Muscle layer of colon (tissue), 2 donors: ENCODE results near the gene FCSK.

Source experiments
- H3K27ac ChIP-seq: one replicate; pipeline ENCODE4 v1.7.0; 2013; ENCODE audit warnings: low read depth, mild to moderate bottlenecking, low read length, moderate library complexity
- H3K27me3 ChIP-seq, 2 donors: one replicate each; pipeline ENCODE4 v1.7.0; 2013; ENCODE audit warnings: low read length in 2 of 2, mild to moderate bottlenecking in 2 of 2; ENCODE audit not compliant: insufficient read depth in 2 of 2, control insufficient read depth in 1 of 2
- H3K36me3 ChIP-seq: one replicate; pipeline ENCODE4 v1.7.0; 2013; ENCODE audit warnings: mild to moderate bottlenecking, low read length; ENCODE audit not compliant: insufficient read depth
- H3K4me1 ChIP-seq: one replicate; pipeline ENCODE4 v1.7.0; 2013; ENCODE audit warnings: mild to moderate bottlenecking, low read length; ENCODE audit not compliant: insufficient read depth
- H3K4me3 ChIP-seq, 2 donors: one replicate each; pipeline ENCODE4 v1.7.0; 2013; ENCODE audit warnings: low read length in 2 of 2, low read depth in 1 of 2, mild to moderate bottlenecking in 1 of 2, moderate library complexity in 1 of 2
- H3K9ac ChIP-seq: one replicate; pipeline ENCODE4 v1.7.0; 2013; ENCODE audit warnings: low read length
- H3K9me3 ChIP-seq: one replicate; pipeline ENCODE4 v1.7.0; 2013; ENCODE audit warnings: mild to moderate bottlenecking, low read length
- donor health status: abdominal sarcoma.
- donor health status: Adenocarcinoma of cecum.

The FCSK gene

DNA sequence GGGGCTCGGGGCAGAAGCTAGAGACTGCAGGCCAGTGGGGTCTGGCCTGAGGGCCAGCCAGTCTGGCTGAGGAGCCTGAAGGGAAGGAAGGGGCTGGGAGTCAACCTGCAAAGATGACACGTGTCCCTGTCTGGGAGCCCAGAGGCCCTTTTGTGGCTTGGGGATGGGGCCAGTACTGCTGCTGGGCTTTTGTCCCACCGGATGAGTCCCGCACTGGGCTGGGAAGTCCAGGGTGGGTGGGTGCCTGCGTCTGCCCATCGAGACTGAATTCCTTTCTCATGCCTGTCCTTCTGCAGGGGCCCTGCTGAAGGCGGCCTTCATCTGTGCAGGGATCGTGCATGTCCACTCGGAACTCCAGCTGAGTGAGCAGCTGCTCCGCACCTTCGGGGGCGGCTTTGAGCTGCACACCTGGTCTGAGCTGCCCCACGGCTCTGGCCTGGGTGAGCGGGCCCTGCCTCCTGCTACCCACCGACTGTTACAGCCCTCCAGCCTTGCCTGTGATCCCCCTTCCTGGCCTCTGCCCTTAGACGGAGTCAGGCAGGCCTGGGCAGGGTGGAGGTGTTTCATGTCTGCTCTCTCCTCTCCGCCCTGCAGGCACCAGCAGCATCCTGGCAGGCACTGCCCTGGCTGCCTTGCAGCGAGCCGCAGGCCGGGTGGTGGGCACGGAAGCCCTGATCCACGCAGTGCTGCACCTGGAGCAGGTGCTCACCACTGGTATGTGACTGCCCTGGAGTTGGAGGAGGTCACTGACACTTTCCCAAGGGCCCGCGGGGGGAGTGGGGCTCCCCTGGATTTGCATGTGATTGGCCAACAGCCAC, 20.9 kb downstream of the FCSK start:
- Histone ChIP-seq H3K4me1 (no peaks in the 10 kb centered on the region), H3K9ac (no peak overlapping the region), H3K4me3 (no peak overlapping the region), H3K27me3 (no peaks in the 10 kb centered on the region), H3K9me3 (no peaks in the 10 kb centered on the region), H3K36me3 (peaks cover 38% of the 10 kb centered on the region), H3K27ac (no peak overlapping the region)

DNA sequence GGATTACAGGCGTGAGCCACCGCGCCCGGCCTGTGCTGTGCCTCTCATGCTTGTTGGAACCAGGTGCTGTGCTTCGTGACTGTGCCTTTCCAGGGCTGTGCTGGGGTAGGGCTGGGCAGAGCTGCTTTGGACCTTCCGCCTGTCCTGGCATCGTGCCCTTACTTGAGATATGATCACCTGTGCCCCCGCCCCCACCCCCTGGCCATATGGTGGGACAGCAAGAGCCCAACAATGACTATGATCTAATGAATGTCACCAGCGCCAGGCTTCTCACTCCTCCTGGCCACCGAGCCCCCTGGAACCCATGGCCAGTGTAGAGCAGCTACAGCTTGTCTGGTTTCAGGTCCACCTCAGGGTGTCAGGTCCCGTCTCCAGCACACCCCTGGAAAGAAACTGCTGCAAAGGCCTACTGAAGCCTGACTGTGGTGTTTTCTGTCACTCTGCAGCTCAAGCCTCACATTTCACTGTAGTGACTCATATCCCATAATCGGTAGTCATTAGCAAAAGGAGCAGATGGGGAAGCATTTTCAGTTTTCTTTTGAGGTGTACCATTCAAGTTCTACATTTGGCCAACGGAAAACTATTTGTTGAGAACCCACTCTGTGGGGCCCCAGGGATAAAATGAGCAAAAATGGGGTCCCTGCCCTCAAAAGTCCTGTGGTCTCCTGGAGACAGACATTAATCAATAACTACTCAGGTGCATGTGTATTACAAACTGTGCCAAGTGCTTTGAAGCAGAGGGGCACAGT, 22.1 kb downstream of the FCSK start:
- H3K4me1 ChIP-seq, result no peaks in the 10 kb centered on the region
- H3K9ac ChIP-seq, result no peak overlapping the region
- H3K4me3 ChIP-seq, result no peak overlapping the region
- no peaks in the 10 kb centered on the region for H3K27me3 ChIP-seq
- peaks cover 48% of the 10 kb centered on the region for H3K36me3 ChIP-seq
- no peak overlapping the region for H3K27ac ChIP-seq
- no peaks in the 10 kb centered on the region for H3K9me3 ChIP-seq

DNA sequence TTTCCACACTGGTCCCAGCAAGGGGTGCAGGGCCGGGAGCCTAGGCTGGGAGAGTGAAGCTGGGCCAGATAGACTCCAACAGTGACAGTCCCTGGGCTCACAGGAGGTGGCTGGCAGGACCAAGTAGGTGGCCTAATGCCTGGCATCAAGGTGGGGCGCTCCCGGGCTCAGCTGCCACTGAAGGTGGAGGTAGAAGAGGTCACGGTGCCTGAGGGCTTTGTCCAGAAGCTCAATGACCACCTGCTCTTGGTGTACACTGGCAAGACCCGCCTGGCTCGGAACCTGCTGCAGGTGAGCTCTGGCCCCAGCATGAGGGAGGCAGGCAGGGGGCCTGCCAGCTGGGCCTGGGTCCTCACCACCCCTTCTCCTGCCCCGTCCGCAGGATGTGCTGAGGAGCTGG, 23.8 kb downstream of the FCSK start:
- peaks cover 60% of the 10 kb centered on the region for H3K36me3 ChIP-seq
- no peak overlapping the region for H3K9ac ChIP-seq
- no peaks in the 10 kb centered on the region for H3K4me1 ChIP-seq
- H3K27ac ChIP-seq, result no peak overlapping the region
- H3K4me3 ChIP-seq, result no peak overlapping the region
- no peaks in the 10 kb centered on the region for H3K9me3 ChIP-seq
- no peaks in the 10 kb centered on the region for H3K27me3 ChIP-seq

DNA sequence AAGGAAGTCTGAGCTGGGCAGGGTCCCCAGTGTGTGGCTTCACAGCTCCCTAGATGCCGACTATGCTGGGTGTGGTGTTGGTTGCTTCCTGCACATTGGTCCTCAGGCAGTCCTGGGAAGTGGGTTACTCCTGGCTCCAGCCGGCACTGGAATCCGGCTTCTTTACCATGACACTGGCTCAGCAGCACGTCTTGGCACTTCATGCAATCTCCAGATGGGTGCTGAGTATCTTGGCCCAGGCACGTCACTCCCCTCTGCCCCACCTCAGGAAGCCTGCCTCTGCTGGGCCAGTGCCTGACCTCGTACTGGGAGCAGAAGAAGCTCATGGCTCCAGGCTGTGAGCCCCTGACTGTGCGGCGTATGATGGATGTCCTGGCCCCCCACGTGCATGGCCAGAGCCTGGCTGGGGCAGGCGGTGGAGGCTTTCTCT, 24.5 kb downstream of the FCSK start:
- Histone ChIP-seq H3K27ac (no peak overlapping the region), H3K36me3 (peaks cover 60% of the 10 kb centered on the region), H3K9ac (no peak overlapping the region), H3K9me3 (no peaks in the 10 kb centered on the region), H3K27me3 (no peaks in the 10 kb centered on the region), H3K4me1 (no peaks in the 10 kb centered on the region), H3K4me3 (no peak overlapping the region)

DNA sequence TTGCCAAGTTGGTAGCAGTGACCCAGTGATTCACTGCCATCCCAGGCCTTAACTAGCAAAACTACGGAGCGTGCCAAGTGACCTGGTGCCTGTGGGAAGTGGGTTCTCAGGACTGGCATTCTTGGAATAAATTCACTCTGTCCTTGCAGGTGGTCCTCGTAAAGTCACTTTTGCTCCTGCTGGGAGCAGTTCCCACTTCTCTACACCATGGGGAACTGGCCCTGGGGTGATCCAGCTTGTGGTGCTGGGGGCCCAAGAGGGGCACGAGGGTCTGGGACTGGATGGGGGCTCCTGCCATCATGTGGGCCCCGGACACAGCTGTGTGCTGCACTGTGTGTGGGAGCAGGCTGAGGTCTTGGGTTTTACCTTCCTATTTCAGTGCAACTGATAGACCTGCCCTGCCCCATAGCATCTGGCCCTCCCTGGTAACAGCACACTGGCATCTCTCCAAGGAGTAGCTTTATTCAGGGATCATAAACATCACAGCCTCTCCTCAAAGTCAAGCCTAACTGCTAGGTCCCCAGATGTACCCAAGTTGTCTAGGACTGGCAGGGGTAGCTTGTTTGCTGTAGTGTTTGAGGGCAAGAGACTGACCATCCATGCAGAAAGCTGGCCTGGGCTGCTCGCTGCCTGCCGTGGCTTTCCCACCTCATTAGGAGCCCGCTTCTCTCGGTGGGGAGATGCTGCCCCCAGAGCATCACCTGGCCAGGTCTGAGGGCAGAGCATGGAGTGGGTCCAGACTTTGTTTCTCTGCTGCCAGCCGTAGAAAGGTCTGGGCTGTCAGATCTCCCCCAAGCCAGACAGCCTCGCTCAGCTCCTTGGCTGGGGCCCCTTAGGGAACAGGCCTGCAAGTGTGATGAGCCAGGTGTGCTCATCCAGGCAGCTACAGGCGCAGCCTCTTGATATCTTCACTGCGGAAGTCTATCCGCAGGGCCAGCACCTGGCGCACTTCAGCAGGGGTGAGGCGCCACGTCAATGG, 26.0 kb downstream of the FCSK start:
- Histone ChIP-seq H3K9ac (no peak overlapping the region), H3K9me3 (no peaks in the 10 kb centered on the region), H3K4me3 (no peak overlapping the region), H3K36me3 (peaks cover 58% of the 10 kb centered on the region), H3K4me1 (no peaks in the 10 kb centered on the region), H3K27me3 (no peaks in the 10 kb centered on the region), H3K27ac (no peak overlapping the region)

DNA sequence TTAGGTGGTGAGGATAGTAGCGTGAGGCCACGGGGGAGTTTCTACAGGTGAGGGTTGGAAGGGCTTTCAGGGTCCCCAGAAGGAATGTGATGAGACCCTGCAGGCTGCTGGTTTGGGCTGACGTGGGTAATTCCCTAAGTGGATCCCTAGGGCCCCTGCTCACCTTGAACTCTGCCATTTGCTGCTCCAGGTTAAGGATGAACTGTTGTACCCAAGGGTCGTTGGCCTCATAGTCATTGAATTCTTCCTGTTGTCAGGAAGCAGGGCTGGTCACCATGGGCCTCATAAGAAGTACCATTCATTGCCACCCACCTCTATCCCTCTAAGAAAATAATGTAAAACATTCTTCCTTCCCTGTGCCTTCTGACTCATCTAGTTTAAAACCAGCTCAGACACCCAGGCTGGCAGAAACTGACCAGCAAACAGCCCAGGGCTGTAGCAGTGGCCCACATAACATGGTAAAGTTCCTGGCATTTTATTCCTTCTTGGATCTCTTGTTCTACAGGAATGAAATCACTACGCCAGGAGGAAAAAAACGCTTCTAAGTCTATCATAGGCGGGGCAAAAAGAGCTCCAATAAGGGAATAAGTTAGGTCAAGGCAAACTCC, 27.6 kb downstream of the FCSK start:
- Histone ChIP-seq H3K36me3 (peaks cover 58% of the 10 kb centered on the region), H3K27me3 (no peaks in the 10 kb centered on the region), H3K9me3 (no peaks in the 10 kb centered on the region), H3K9ac (no peak overlapping the region), H3K4me3 (no peak overlapping the region), H3K27ac (no peak overlapping the region), H3K4me1 (no peaks in the 10 kb centered on the region)

DNA sequence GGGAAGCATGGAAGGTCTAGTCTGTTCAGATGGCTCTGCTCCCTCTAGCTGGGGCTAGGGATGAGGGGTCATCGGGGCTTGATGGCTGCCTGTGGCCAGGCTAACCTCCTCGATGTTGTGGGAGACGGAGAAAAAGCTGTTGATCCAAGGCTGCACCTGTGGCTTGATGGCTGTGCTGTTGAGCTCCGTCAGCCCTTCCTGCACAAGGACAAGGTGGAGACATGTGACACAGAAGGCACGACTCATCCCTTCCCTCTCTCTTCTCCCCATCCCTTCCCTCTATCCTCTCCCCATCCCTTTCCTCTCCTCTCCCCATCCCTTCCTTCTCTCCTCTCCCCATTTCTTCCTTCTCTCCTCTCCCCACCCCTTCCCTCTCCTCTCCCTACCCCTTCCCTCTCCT, 28.2 kb downstream of the FCSK start:
- H3K36me3 ChIP-seq, result peaks cover 58% of the 10 kb centered on the region
- no peaks in the 10 kb centered on the region for H3K27me3 ChIP-seq
- H3K4me3 ChIP-seq, result no peak overlapping the region
- H3K27ac ChIP-seq, result no peak overlapping the region
- H3K9me3 ChIP-seq, result no peaks in the 10 kb centered on the region
- H3K4me1 ChIP-seq, result no peaks in the 10 kb centered on the region
- H3K9ac ChIP-seq, result no peak overlapping the region

DNA sequence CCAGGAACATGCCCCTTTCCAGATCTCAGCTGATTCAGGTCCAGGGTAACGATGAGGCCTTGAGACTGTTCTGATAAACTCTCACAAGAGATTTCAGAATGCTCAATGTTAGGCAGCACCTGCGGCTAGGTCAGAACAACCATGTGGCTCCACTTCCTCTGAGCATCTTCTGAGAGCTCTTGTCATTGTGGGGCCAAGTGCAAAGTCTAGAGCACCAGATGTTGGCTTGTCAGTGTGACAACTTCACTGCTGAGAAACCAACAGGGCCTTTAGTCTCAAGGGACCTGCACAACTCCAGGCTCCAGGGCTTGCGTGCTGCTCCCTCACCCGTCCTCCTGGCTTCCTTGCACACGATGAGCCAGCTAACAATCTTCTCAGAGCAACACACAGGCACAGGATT, 29.0 kb downstream of the FCSK start:
- no peaks in the 10 kb centered on the region for H3K9me3 ChIP-seq
- H3K4me3 ChIP-seq, result no peak overlapping the region
- no peaks in the 10 kb centered on the region for H3K27me3 ChIP-seq
- no peak overlapping the region for H3K27ac ChIP-seq
- no peak overlapping the region for H3K9ac ChIP-seq
- no peaks in the 10 kb centered on the region for H3K4me1 ChIP-seq
- peaks cover 51% of the 10 kb centered on the region for H3K36me3 ChIP-seq

DNA sequence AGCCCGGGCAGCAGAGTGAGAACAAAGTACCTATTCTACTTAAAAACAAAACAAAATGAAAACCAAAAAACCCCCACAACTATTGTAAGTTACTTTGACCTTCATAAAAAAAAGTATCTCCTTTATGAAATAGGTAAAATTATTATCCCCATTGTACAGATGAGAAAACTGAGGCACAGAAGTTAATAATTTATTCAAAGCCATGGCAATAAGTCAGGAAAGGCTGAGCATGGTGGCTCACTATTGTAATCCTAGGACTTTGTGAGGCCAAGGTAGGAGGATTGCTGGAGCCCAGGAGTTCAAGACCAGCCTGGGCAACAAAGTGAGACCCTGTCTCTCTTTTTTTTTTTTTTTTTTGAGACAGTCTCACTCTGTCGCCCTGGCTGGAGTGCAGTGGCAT, 30.5 kb downstream of the FCSK start:
- Histone ChIP-seq H3K27ac (no peak overlapping the region), H3K4me1 (no peaks in the 10 kb centered on the region), H3K27me3 (no peaks in the 10 kb centered on the region), H3K9ac (no peak overlapping the region), H3K4me3 (no peak overlapping the region), H3K36me3 (peaks cover 37% of the 10 kb centered on the region), H3K9me3 (no peaks in the 10 kb centered on the region)

DNA sequence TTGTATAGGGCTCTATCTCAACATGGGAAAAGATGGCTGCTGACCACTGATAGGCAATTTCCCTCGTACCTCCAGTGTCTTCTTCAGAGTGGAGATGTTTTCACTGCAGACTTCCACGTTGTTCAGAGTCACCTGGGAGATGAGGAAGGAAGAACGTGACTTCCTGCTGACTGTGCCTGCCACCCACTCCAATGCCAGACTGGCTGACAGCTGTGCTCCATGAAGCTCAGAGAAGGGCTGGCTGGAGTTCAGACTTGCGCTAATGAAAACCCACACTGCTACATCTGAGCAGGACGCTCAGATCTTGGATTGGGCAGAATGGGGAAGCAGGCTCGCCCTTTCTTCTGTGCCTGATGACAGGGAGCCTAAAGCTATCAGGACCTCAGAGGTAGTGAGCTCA, 35.9 kb downstream of the FCSK start:
- Histone ChIP-seq H3K9me3 (no peaks in the 10 kb centered on the region), H3K9ac (no peak overlapping the region), H3K4me1 (no peaks in the 10 kb centered on the region), H3K4me3 (no peak overlapping the region), H3K27me3 (no peaks in the 10 kb centered on the region), H3K36me3 (peaks cover 21% of the 10 kb centered on the region), H3K27ac (no peak overlapping the region)

DNA sequence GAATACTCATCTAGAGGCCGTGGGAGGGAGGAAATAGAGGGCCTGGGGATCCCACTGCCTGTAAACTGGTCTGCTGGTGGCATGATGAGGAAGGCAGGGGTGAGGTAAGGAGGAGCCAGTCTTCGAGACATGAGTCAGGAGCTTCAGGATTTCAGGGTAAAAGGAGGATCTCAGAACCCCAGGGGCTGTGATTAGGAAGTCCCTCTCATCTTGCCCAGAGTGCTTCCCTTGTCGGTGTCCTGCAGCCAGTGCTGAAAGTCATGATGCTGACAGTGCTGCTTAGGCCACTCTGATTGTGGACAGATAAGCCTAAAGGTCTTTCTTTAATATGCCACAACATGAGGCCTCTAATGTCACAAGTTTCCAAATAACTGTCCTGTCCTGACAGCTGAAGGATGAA, 39.4 kb downstream of the FCSK start:
- H3K9me3 ChIP-seq, result no peaks in the 10 kb centered on the region
- no peak overlapping the region for H3K4me3 ChIP-seq
- H3K27me3 ChIP-seq, result no peaks in the 10 kb centered on the region
- H3K9ac ChIP-seq, result no peak overlapping the region
- no peak overlapping the region for H3K27ac ChIP-seq
- peaks cover 47% of the 10 kb centered on the region for H3K36me3 ChIP-seq
- H3K4me1 ChIP-seq, result no peaks in the 10 kb centered on the region
